Germinal center (tissue), 1 donor: ENCODE data around the gene SSR1.

Source experiments
- DNase-seq: peaks from one replicate; pipeline ENCODE4 v3.0.0; 2012; ENCODE audit warnings: mixed read lengths, low spot score

The SSR1 gene

GRCh38 chr6:7238900-7239589 is 74.0 kb downstream of the SSR1 start:
- DNase-seq: peak; percentile 85

GRCh38 chr6:7238526-7238899 is 74.5 kb downstream of the SSR1 start:
- DNase-seq: no peak

DNA sequence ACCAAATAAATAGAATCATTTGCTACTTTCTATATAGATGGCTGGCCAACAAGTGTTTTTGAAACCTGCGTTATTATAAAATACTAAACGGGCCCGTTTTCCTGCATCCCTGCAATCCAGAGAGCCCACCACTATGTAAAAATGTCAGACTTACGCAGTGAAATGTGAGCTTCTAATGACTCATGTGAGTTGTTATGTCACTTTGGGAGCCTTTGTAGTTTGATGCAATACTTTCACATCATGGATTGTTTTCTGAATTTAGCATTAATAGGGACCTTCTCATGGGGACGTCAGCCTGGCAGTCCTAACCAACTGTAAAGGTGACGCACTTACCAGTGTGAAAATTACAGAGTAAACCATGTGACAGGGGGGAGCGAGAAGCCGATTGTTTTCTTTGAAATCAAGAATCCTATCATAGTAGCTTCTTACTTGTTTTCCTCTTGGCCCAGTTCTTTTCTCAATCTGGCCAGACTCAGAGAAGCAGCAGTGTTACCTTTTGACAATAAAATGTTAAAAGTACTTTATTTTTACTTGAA is 75.3 kb downstream of the SSR1 start:
- DNase-seq: no peak

GRCh38 chr6:7236306-7237209 is 76.4 kb downstream of the SSR1 start:
- no peak for DNase-seq

DNA sequence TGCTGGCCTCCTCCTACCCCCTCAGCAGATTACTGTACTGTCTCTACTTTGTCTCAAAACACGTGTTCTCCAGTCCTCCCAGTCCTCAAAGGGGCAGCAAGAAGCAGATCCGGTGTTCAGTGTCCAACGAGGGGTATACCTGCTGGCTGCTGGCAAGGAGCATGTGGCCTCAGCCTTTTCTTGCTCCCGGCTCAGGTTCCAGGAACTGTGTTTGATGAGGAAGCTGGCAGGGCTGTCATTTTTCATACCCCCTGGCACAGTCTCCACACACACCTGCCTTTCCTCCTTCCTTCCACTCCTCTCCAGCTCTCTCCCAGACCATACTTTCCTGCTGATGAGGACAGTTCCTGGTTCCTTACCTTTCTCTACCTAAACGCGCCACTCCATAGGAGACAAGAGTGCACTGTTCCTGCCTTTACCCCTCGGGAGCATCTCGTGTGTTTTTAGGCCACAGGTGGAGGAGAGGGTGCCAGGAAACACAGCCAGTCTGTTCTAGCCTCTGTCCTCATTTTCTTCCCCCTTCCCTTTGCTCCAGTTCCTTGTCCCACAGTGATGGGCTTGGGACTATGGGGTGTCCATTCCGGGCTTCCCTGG is 77.2 kb downstream of the SSR1 start:
- no peak for DNase-seq

DNA sequence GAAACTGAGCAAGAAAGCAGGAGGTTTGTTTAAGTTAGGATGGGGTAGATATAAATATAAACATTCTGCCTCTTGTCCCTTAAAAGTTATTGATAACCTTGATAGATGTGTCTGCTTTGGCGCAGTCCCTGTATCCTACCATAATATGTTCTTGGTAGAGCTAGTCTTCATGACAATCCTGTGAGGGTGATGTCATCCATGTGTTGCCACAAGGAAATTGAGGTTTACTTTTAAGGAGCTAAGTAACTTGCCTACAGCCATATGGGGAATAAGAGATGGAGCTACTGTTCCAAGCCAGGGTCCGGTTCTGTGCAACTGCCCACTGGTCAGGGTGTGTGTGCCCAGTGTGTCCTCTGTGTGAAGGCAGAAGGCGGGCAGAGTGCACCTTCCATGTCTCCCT is 78.5 kb downstream of the SSR1 start:
- DNase-seq: no peak

- DNase-seq: no peak
These were observed 80.6 kb downstream of the SSR1 start for GRCh38 chr6:7232351-7232750.

DNA sequence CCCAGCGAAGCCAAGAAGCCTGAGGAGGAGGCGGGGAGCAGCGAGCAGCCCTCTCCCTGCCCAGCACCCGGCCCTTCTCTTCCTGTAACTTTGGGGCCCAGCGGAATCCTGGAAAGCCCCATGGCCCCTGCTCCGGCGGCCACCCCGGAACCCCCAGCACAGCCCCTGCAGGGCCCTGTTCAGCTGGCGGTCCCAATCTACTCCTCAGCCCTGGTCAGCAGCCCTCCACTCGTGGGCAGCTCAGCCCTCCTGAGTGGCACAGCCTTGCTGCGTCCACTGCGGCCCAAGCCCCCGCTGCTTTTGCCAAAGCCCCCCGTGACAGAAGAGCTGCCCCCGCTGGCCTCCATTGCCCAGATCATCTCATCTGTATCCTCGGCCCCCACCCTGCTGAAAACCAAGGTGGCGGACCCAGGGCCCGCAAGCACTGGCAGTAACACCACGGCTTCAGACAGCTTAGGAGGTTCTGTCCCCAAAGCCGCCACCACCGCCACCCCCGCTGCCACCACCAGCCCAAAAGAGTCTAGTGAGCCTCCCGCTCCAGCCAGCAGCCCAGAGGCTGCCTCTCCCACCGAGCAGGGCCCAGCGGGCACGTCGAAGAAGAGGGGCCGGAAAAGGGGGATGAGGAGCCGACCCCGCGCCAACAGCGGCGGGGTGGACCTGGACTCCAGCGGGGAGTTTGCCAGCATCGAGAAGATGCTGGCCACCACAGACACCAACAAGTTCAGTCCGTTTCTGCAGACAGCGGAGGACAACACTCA is 81.9 kb downstream of the SSR1 start:
- no peak for DNase-seq

GRCh38 chr6:7230327-7230691 is 82.7 kb downstream of the SSR1 start:
- no peak for DNase-seq

DNA sequence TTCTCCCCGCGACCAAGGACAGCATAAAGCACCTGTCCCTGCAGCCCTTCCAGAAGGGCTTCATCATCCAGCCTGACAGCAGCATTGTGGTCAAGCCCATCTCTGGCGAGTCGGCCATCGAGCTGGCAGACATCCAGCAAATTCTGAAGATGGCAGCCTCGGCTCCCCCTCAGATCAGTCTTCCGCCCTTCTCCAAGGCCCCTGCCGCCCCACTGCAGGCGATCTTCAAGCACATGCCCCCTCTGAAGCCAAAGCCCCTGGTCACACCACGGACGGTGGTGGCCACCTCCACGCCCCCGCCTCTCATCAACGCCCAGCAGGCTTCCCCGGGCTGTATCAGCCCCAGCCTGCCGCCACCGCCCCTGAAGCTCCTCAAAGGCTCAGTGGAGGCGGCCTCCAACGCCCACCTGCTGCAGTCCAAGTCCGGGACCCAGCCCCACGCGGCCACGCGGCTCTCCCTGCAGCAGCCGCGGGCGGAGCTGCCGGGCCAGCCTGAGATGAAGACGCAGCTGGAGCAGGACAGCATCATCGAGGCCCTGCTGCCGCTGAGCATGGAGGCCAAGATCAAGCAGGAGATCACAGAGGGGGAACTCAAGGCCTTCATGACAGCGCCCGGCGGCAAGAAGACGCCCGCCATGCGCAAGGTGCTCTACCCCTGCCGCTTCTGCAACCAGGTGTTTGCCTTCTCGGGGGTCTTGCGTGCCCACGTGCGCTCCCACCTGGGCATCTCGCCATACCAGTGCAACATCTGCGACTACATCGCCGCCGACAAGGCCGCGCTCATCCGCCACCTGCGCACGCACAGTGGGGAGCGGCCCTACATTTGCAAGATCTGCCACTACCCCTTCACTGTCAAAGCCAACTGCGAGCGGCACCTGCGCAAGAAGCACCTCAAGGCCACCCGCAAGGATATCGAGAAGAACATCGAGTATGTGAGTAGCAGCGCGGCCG is 83.3 kb downstream of the SSR1 start:
- no peak for DNase-seq

- DNase-seq: no peak
These were observed 84.2 kb downstream of the SSR1 start for GRCh38 chr6:7228662-7229375.

DNA sequence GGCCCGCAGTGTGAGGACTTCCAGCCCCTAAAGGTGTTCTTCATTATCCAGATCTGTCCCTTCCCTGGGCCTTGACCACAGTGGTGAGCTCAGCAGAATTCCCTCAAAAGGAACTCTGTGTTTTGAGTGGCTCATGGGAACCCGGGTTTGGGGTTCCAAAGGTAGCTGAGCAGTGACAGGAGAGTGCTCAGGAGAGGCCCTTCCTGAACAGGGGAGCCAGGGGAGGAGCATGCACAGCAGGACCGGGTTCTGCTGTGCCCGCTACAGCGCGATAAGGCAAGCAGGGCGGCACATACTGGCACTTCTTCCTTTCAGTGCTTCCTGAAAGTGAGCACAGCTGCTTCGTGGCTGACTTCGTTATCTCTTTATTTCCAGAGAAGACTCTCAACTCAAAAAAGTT is 88.3 kb downstream of the SSR1 start:
- DNase-seq: no peak

- DNase-seq: no peak
These were observed 90.8 kb downstream of the SSR1 start for GRCh38 chr6:7222197-7222596.

DNA sequence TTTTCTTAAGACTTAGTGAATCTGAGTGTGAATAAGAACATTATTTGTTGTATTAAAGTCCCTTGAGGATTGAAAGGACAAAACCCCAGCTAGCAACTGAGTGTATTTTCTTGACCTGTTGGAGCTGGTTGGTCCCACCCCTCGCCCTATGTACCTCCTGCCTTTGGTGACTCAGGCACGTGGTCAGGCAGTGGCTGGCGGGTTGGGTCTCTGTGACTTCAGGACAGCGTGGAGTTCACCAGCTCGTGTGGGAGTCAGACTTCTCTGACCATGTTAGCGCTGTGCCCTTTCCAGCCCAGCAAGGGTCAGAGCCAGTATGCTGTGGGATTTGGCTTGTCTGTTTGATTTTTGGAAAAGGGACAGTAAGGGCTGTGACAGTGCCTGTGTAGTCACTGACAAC is 93.7 kb downstream of the SSR1 start:
- no peak for DNase-seq

DNA sequence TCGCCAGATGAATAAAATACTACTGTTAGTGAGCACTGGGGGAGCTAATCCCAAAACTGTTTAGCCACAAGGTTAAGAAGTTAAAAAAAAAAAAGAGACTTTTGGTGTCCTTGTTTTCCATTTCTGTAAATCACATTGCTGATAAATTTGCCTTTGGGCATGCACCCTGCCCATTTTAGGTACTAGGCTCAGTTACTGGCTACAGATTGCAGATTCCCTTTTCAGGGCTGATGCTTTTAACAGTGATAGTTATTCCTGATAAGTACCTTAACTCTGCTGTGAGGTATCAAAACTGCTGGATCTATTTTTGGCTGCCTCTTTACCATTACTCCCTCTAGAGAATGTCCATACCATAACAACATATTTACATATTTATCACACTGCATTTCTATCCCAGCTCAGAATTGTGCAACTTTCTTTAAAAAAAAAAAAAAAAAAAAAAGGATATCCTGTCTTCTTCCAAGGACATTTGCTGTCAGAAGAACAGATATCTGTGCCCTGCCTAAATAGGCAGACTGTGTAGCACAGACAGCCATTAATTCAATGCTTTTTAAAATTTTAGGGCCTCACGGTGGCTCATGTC is 94.5 kb downstream of the SSR1 start:
- no peak for DNase-seq
